Osteoblast (primary cell): Measurements from ENCODE around the gene LMAN1. TPM values are rescaled to one million over a fixed set of nuclear protein-coding genes. Genes with fewer than 3 reads are reported as not detected.
A peak's percentile ranks its signal among the peaks of the same experiment; 100 is the strongest.

Experiments used
- DNase-seq: peaks from one replicate; pipeline ENCODE4 v3.0.0; 2011; ENCODE audit warnings: low spot score, mixed read lengths; ENCODE audit not compliant: insufficient read length; ENCODE audit errors: missing footprints
- H2AFZ ChIP-seq: 2 replicates; pipeline ENCODE4 v1.6.0; 2011; ENCODE audit warnings: mild to moderate bottlenecking, low read length
- H3K27ac ChIP-seq: 2 replicates; pipeline ENCODE4 v1.5.1; 2011; ENCODE audit warnings: mild to moderate bottlenecking, low read depth, low read length, moderate library complexity
- H3K27me3 ChIP-seq: 2 replicates; pipeline ENCODE4 v1.6.0; 2012; ENCODE audit warnings: mild to moderate bottlenecking, control low read depth, inconsistent platforms, low read length, moderate library complexity; ENCODE audit not compliant: insufficient read depth
- H3K36me3 ChIP-seq: 2 replicates; pipeline ENCODE4 v1.5.1; 2011; ENCODE audit warnings: mild to moderate bottlenecking, low read length, control low read depth, moderate library complexity; ENCODE audit not compliant: insufficient read depth
- H3K4me1 ChIP-seq: 2 replicates; pipeline ENCODE4 v1.5.1; 2011; ENCODE audit warnings: mild to moderate bottlenecking, low read length, control low read depth, moderate library complexity; ENCODE audit not compliant: insufficient read depth
- H3K4me2 ChIP-seq: 2 replicates; pipeline ENCODE4 v1.6.0; 2011; ENCODE audit warnings: mild to moderate bottlenecking, low read length; ENCODE audit not compliant: insufficient read depth
- H3K4me3 ChIP-seq: fragments of 200-600 bp; sonication (generic); 3 replicates; pipeline ENCODE4 v1.5.1; 2012; ENCODE audit warnings: mild to moderate bottlenecking, low read length, inconsistent platforms; ENCODE audit not compliant: insufficient read depth
- H3K79me2 ChIP-seq: 2 replicates; pipeline ENCODE4 v1.6.0; 2012; ENCODE audit warnings: mild to moderate bottlenecking, low read length, control low read depth, inconsistent platforms; ENCODE audit not compliant: insufficient read depth
- H3K9me3 ChIP-seq: 2 replicates; pipeline ENCODE4 v1.5.1; 2011; ENCODE audit warnings: low read depth, low read length, control low read depth
- H4K20me1 ChIP-seq: 2 replicates; pipeline ENCODE4 v1.6.0; 2012; ENCODE audit warnings: mild to moderate bottlenecking, low read length, control low read depth; ENCODE audit not compliant: insufficient read depth
- CTCF ChIP-seq: IDR thresholded peaks from 2 replicates; pipeline ENCODE4 v1.5.1; 2011; ENCODE audit warnings: mild to moderate bottlenecking, low read depth, low read length, moderate library complexity; ENCODE audit errors: extremely low read depth
- total RNA-seq: library from RNA; depleted of rRNA; stranded (reverse); fragments of >200 nt; gene quantifications from 2 replicates; pipeline ENCODE4 v1.2.3, GENCODE V29; 2012

The LMAN1 gene
- total RNA-seq, 1 donor: 210 TPM

- Histone ChIP-seq H4K20me1 (peaks cover 38% of the 10 kb centered on the region), H2AFZ (no peak overlapping the region), H3K79me2 (peaks cover 12% of the 10 kb centered on the region), H3K36me3 (peaks cover 93% of the 10 kb centered on the region), H3K4me2 (no peak overlapping the region), H3K27me3 (no peaks in the 10 kb centered on the region), H3K9me3 (no peaks in the 10 kb centered on the region), H3K4me3 (no peak overlapping the region), H3K4me1 (no peaks in the 10 kb centered on the region), H3K27ac (no peak overlapping the region)
- no peak for TF ChIP-seq CTCF
- DNase-seq: no peak
These were observed 26.1 kb downstream of the LMAN1 start for GRCh38 chr18:59332986-59333385.

- Histone ChIP-seq H3K9me3 (no peaks in the 10 kb centered on the region), H3K36me3 (peaks cover 79% of the 10 kb centered on the region), H3K79me2 (no peaks in the 10 kb centered on the region), H4K20me1 (peaks cover 22% of the 10 kb centered on the region), H3K4me3 (no peak overlapping the region), H3K4me1 (peaks cover 14% of the 10 kb centered on the region), H3K27ac (no peak overlapping the region), H3K27me3 (no peaks in the 10 kb centered on the region), H2AFZ (no peak overlapping the region), H3K4me2 (no peak overlapping the region)
- TF ChIP-seq CTCF: no peak
- no peak for DNase-seq
These were observed 30.4 kb downstream of the LMAN1 start for GRCh38 chr18:59328683-59329082.

GRCh38 chr18:59325965-59326364, 33.1 kb downstream of the LMAN1 start:
- Histone ChIP-seq H3K4me3 (no peak overlapping the region), H2AFZ (no peak overlapping the region), H3K4me1 (peaks cover 16% of the 10 kb centered on the region), H3K9me3 (no peaks in the 10 kb centered on the region), H3K27me3 (peaks cover 2% of the 10 kb centered on the region), H3K36me3 (peaks cover 51% of the 10 kb centered on the region), H3K79me2 (no peaks in the 10 kb centered on the region), H3K27ac (no peak overlapping the region), H3K4me2 (no peak overlapping the region), H4K20me1 (peaks cover 9% of the 10 kb centered on the region)
- TF ChIP-seq CTCF: no peak
- DNase-seq: no peak

GRCh38 chr18:59324623-59324971, 34.5 kb downstream of the LMAN1 start:
- Histone ChIP-seq H2AFZ (no peak overlapping the region), H3K4me1 (peaks cover 16% of the 10 kb centered on the region), H4K20me1 (peaks cover 9% of the 10 kb centered on the region), H3K36me3 (peaks cover 38% of the 10 kb centered on the region), H3K4me3 (no peak overlapping the region), H3K4me2 (no peak overlapping the region), H3K27me3 (peaks cover 8% of the 10 kb centered on the region), H3K79me2 (no peaks in the 10 kb centered on the region), H3K27ac (peak overlapping the region; percentile 47), H3K9me3 (no peaks in the 10 kb centered on the region)
- no peak for TF ChIP-seq CTCF
- DNase-seq: peak; percentile 8
